ENCODE data around the gene FRMD1. TPM values are rescaled to one million over a fixed set of nuclear protein-coding genes. Genes with fewer than 3 reads are reported as not detected.
"Not testable (repeated sequence)": the region's sequence is repeated elsewhere in the genome, so short reads cannot be mapped to it uniquely, and the experiment has no call there.

The FRMD1 gene
- total RNA-seq, 2 donors from 2014 or later, result not detected

DNA sequence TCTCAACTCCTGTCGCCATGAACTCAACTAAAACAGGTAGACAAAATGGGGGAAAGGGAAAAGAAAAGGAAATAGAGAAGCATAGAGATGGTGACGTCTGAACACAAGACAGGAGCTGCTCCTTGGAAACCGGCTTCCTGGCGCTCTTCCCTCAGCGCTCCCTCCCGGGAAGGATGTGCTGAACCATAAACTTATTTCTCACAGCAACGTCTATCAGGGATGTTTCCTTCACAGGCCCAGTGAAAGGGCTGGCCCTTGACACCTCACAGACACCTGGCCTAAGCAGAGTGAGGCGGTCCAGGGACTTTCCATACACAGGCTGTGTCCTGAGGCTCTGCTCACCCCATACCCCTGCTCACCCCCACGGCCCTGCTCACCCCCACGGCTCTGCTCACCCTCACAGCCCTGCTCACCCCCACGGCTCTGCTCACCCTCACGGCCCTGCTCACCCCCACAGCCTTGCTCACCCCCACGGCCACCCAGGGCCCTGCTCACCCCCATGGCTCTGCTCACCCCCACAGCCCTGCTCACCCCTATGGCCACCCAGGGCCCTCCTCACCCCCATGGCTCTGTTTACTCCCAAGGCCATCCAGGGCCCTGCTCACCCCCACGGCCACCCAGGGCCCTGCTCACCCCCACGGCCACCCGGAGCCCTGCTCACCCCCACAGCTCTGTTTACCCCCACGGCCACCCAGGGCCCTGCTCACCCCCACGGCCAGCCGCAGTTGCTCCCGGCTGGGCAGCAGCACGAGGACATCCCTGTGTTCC, 653 bp downstream of the FRMD1 start:
- no peak overlapping the region for H3K27ac Mint-ChIP-seq
- 86 to 92% methylated on average over 11 to 19 of the region's 21 CpGs for WGBS, 2 experiments (ENCODE audit: insufficient coverage in 1 of 2, insufficient read length in 1 of 2)
- Histone ChIP-seq H3K27ac (ENCODE audit: low read depth, low read length) (no peak overlapping the region), H3K27me3 (ENCODE audit: control insufficient read depth, insufficient read depth, low read length, poor library complexity, severe bottlenecking) (no peaks in the 10 kb centered on the region), H3K4me3 (ENCODE audit: low read length) (no peak overlapping the region), H3K9me3 (ENCODE audit: control insufficient read depth, low read length) (no peaks in the 10 kb centered on the region), H3K9ac (ENCODE audit: extremely low read depth, low read length, poor library complexity, severe bottlenecking) (no peak overlapping the region), H3K36me3 (ENCODE audit: control insufficient read depth, insufficient read depth, low read length) (no peaks in the 10 kb centered on the region), H3K4me1 (ENCODE audit: control insufficient read depth, insufficient read depth, low read length) (peaks cover 2% of the 10 kb centered on the region)
- peaks cover 3% of the 10 kb centered on the region for H3K4me1 Mint-ChIP-seq
- H3K9me3 Mint-ChIP-seq, result no peaks in the 10 kb centered on the region
- H3K27me3 Mint-ChIP-seq (ENCODE audit: insufficient read depth), result no peaks in the 10 kb centered on the region
- H3K4me3 Mint-ChIP-seq, result no peak overlapping the region
- no peak for DNase-seq
- no peaks in the 10 kb centered on the region for H3K36me3 Mint-ChIP-seq (ENCODE audit: low read depth)
- TF ChIP-seq, protein P1, sequence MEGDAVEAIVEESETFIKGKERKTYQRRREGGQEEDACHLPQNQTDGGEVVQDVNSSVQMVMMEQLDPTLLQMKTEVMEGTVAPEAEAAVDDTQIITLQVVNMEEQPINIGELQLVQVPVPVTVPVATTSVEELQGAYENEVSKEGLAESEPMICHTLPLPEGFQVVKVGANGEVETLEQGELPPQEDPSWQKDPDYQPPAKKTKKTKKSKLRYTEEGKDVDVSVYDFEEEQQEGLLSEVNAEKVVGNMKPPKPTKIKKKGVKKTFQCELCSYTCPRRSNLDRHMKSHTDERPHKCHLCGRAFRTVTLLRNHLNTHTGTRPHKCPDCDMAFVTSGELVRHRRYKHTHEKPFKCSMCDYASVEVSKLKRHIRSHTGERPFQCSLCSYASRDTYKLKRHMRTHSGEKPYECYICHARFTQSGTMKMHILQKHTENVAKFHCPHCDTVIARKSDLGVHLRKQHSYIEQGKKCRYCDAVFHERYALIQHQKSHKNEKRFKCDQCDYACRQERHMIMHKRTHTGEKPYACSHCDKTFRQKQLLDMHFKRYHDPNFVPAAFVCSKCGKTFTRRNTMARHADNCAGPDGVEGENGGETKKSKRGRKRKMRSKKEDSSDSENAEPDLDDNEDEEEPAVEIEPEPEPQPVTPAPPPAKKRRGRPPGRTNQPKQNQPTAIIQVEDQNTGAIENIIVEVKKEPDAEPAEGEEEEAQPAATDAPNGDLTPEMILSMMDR (conservative IDR thresholded peaks at IDR 0.05), result no peak

DNA sequence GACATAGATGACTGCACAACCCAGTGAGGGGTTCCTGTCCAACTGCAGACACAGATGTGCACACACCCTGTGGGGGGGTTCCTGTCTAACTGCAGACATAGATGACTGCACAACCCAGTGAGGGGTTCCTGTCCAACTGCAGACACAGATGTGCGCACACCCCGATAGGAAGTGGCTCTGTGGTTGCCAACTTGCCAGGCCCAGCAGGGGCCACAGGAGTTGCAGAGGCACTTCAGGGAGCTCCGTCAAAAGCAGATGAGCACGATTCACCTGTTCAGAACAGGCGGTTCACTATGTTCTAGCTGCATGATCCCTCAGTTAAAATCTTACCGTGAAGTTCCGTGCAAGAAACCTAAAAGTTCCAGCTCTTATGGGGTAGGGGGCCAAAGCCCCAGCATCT, 1.6 kb downstream of the FRMD1 start:
- H3K27me3 Mint-ChIP-seq (ENCODE audit: insufficient read depth), result not testable (repeated sequence)

DNA sequence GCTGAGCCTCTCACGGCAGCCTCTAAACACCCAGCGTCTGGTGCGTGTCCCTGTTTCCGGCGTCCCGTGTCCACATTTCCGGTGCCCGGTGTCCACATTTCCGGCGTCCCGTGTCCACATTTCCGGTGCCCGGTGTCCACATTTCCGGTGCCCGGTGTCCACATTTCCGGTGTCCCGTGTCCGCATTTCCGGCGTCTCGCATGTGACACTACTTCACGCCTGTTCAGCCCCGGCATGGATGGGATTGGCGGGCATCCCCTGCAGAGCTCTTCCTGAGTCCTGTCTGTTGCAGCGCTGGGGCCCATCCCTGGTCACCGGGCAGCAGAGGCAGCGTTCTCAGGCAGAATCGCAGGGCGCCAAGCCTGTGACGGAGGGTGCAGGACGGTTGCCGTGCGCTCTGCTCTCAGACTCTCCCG, 3.2 kb downstream of the FRMD1 start:
- no peaks in the 10 kb centered on the region for H3K4me1 ChIP-seq (ENCODE audit: control insufficient read depth, insufficient read depth, low read length)
- TF ChIP-seq, protein P1 (conservative IDR thresholded peaks at IDR 0.05), result no peak
- Mint-ChIP-seq H3K9me3 (no peaks in the 10 kb centered on the region), H3K4me1 (no peaks in the 10 kb centered on the region), H3K27me3 (ENCODE audit: insufficient read depth) (peaks cover 2% of the 10 kb centered on the region), H3K4me3 (no peak overlapping the region), H3K36me3 (ENCODE audit: low read depth) (no peaks in the 10 kb centered on the region), H3K27ac (no peak overlapping the region)
- WGBS, 2 experiments (ENCODE audit: insufficient coverage in 1 of 2, insufficient read length in 1 of 2), result 91 to 96% methylated on average over 27 to 34 of the region's 34 CpGs
- no peaks in the 10 kb centered on the region for H3K27me3 ChIP-seq (ENCODE audit: control insufficient read depth, insufficient read depth, low read length, poor library complexity, severe bottlenecking)
- no peak for DNase-seq
- H3K4me3 ChIP-seq (ENCODE audit: low read length), result no peak overlapping the region
- H3K9ac ChIP-seq (ENCODE audit: extremely low read depth, low read length, poor library complexity, severe bottlenecking), result no peak overlapping the region
- H3K9me3 ChIP-seq (ENCODE audit: control insufficient read depth, low read length), result no peaks in the 10 kb centered on the region
- no peaks in the 10 kb centered on the region for H3K36me3 ChIP-seq (ENCODE audit: control insufficient read depth, insufficient read depth, low read length)
- H3K27ac ChIP-seq (ENCODE audit: low read depth, low read length), result no peak overlapping the region

More for the DNA sequence above, 1.6 kb downstream of the FRMD1 start:
- H3K9me3 Mint-ChIP-seq; H3K4me3 ChIP-seq (ENCODE audit: low read length); H3K4me3 Mint-ChIP-seq; DNase-seq; H3K9me3 ChIP-seq (ENCODE audit: control insufficient read depth, low read length); H3K27me3 ChIP-seq (ENCODE audit: control insufficient read depth, insufficient read depth, low read length, poor library complexity, severe bottlenecking); H3K36me3 Mint-ChIP-seq (ENCODE audit: low read depth); H3K4me1 Mint-ChIP-seq; H3K36me3 ChIP-seq (ENCODE audit: control insufficient read depth, insufficient read depth, low read length); H3K9ac ChIP-seq (ENCODE audit: extremely low read depth, low read length, poor library complexity, severe bottlenecking); H3K27ac Mint-ChIP-seq; H3K27ac ChIP-seq (ENCODE audit: low read depth, low read length); H3K4me1 ChIP-seq (ENCODE audit: control insufficient read depth, insufficient read depth, low read length): not testable (repeated sequence)
- 91 to 93% methylated on average over 6 to 7 of the region's 7 CpGs for WGBS, 2 experiments (ENCODE audit: insufficient coverage in 1 of 2, insufficient read length in 1 of 2)

All from endodermal cell (in vitro differentiated cells).